Muscle of leg (tissue), 16 donors: Measurements from ENCODE around the gene KLHL24. TPM values are rescaled to one million over a fixed set of nuclear protein-coding genes. Genes with fewer than 3 reads are reported as not detected.
"Not testable (repeated sequence)": the region's sequence is repeated elsewhere in the genome, so short reads cannot be mapped to it uniquely, and the experiment has no call there.

ENCODE experiments used
- DNase-seq: peaks from one replicate; pipeline ENCODE4 v3.0.0; 2013
- H3K27ac ChIP-seq: one replicate; pipeline ENCODE4 v1.5.1; 2013; ENCODE audit warnings: mild to moderate bottlenecking, low read length, control low read depth
- H3K27me3 ChIP-seq: one replicate; pipeline ENCODE4 v1.6.1; 2013; ENCODE audit warnings: low read length; ENCODE audit not compliant: control insufficient read depth, insufficient read depth
- H3K36me3 ChIP-seq: one replicate; pipeline ENCODE4 v1.6.1; 2013; ENCODE audit warnings: low read length; ENCODE audit not compliant: control insufficient read depth, insufficient read depth
- H3K4me1 ChIP-seq: one replicate; pipeline ENCODE4 v1.6.1; 2013; ENCODE audit warnings: low read length; ENCODE audit not compliant: control insufficient read depth, insufficient read depth
- H3K4me3 ChIP-seq: one replicate; pipeline ENCODE4 v1.5.1; 2013; ENCODE audit warnings: low read length, control low read depth
- H3K9me3 ChIP-seq: replicated peaks from 2 replicates; pipeline ENCODE4 v1.6.1; 2013; ENCODE audit warnings: low read depth, low read length; ENCODE audit not compliant: control insufficient read depth
- WGBS: methylation state at CpG from one replicate; pipeline ENCODE4 v1.1.5; 2013; ENCODE audit warnings: missing lambda C conversion rate; ENCODE audit not compliant: insufficient coverage; 5-methylcytosine and 5-hydroxymethylcytosine counted together
- long read RNA-seq, 11 donors: transcript quantifications; one replicate each; lab custom pipeline, GENCODE V29; 2026
- polyA plus RNA-seq, 8 donors: library from polyadenylated mRNA; unstranded; fragments of 120-200 nt; gene quantifications; one replicate each; pipeline versions ENCODE4 v1.2.1 to v1.2.3, GENCODE V29; 2013; ENCODE audit warnings: inconsistent platforms in 1 of 8, low replicate concordance in 1 of 8; ENCODE audit not compliant: insufficient read length in 8 of 8, insufficient read depth in 1 of 8
- total RNA-seq: library from RNA; stranded (reverse); fragments of 120-200 nt; gene quantifications from one replicate; pipeline ENCODE4 v1.2.4, GENCODE V29; 2013

The KLHL24 gene
- total RNA-seq (75.8 TPM), polyA plus RNA-seq (10 to 100 TPM; 19.1 to 27.8 (median 25.5) TPM)
- long read RNA-seq, donor 1, partial matches to known transcripts, result 0 of 2 reads
- long read RNA-seq, donor 1, other reads (novel, unspliced or antisense), result 0 of 2 reads
- long read RNA-seq, donor 2, partial matches to known transcripts, result 0 of 1 reads
- long read RNA-seq, donor 2, other reads (novel, unspliced or antisense), result 0 of 1 reads
- long read RNA-seq, donor 3, full-length matches to known transcripts, result 7 of 12 reads
- long read RNA-seq, donor 3, partial matches to known transcripts, result 5 of 12 reads
- long read RNA-seq, donor 3, other reads (novel, unspliced or antisense), result 0 of 12 reads
- long read RNA-seq, donor 4, partial matches to known transcripts, result 0 of 3 reads
- long read RNA-seq, donor 4, other reads (novel, unspliced or antisense), result 0 of 3 reads
- long read RNA-seq, donor 5, partial matches to known transcripts, result 12 of 18 reads
- long read RNA-seq, donor 5, other reads (novel, unspliced or antisense), result 0 of 18 reads
- long read RNA-seq, donor 6, partial matches to known transcripts, result 0 of 5 reads
- long read RNA-seq, donor 6, other reads (novel, unspliced or antisense), result 0 of 5 reads
- long read RNA-seq, donor 7, partial matches to known transcripts, result 0 of 2 reads
- long read RNA-seq, donor 7, other reads (novel, unspliced or antisense), result 0 of 2 reads
- long read RNA-seq, donor 8, result 0 reads
- long read RNA-seq, donor 9, partial matches to known transcripts, result 0 of 1 reads
- long read RNA-seq, donor 9, other reads (novel, unspliced or antisense), result 0 of 1 reads
- long read RNA-seq, donor 10, partial matches to known transcripts, result 0 of 6 reads
- long read RNA-seq, donor 10, other reads (novel, unspliced or antisense), result 0 of 6 reads
- long read RNA-seq, donor 11, partial matches to known transcripts, result 0 of 3 reads
- long read RNA-seq, donor 11, other reads (novel, unspliced or antisense), result 0 of 3 reads

- peak within 1 kb of the TSS; percentile 97 for H3K4me3 ChIP-seq
- H3K9me3 ChIP-seq, result no peaks in the 10 kb centered on the region
- no peaks in the 10 kb centered on the region for H3K36me3 ChIP-seq
- H3K27ac ChIP-seq, result peak within 1 kb of the TSS; percentile 98
- H3K4me1 ChIP-seq, result peaks cover 10% of the 10 kb centered on the region
- peak; percentile 99 for DNase-seq
- WGBS, result under 1% methylated on average over 69 of the region's 76 CpGs
- H3K27me3 ChIP-seq, result no peaks in the 10 kb centered on the region
These were observed at the start of gene KLHL24 for GRCh38 chr3:183635431-183636220. Gene KLHL24, plus strand, starts transcription at chr3:183635623. Its CDS starts 14,734 bp downstream, at chr3:183650357.

- DNase-seq, result no peak
- no peak overlapping the region for H3K4me3 ChIP-seq
- H3K27ac ChIP-seq, result no peak overlapping the region
- H3K4me1 ChIP-seq, result peaks cover 28% of the 10 kb centered on the region
- WGBS, result 72% methylated on average over 3 of the region's 5 CpGs
- no peaks in the 10 kb centered on the region for H3K36me3 ChIP-seq
- no peaks in the 10 kb centered on the region for H3K9me3 ChIP-seq
- no peaks in the 10 kb centered on the region for H3K27me3 ChIP-seq
These were observed 48.9 kb upstream of the KLHL24 start for GRCh38 chr3:183586477-183586876.

- no peaks in the 10 kb centered on the region for H3K27me3 ChIP-seq
- no peak overlapping the region for H3K4me3 ChIP-seq
- H3K36me3 ChIP-seq, result no peaks in the 10 kb centered on the region
- H3K27ac ChIP-seq, result no peak overlapping the region
- H3K4me1 ChIP-seq, result peaks cover 26% of the 10 kb centered on the region
- DNase-seq, result peak; percentile 71
- 74% methylated on average over 2 of the region's 2 CpGs for WGBS
- no peaks in the 10 kb centered on the region for H3K9me3 ChIP-seq
These were observed 48.1 kb upstream of the KLHL24 start for GRCh38 chr3:183587336-183587735.

- Histone ChIP-seq H3K27me3 (no peaks in the 10 kb centered on the region), H3K4me1 (peaks cover 2% of the 10 kb centered on the region), H3K36me3 (no peaks in the 10 kb centered on the region), H3K27ac (no peak overlapping the region), H3K4me3 (no peak overlapping the region), H3K9me3 (no peaks in the 10 kb centered on the region)
- DNase-seq, result no peak
- 98% methylated on average over 6 of the region's 6 CpGs for WGBS
These were observed 45.0 kb upstream of the KLHL24 start for GRCh38 chr3:183590442-183590841.

GRCh38 chr3:183591881-183592521, 43.4 kb upstream of the KLHL24 start:
- WGBS, result 64% methylated on average over 4 of the region's 6 CpGs
- H3K27ac ChIP-seq, result no peak overlapping the region
- no peak for DNase-seq
- no peaks in the 10 kb centered on the region for H3K27me3 ChIP-seq
- H3K36me3 ChIP-seq, result no peaks in the 10 kb centered on the region
- no peaks in the 10 kb centered on the region for H3K4me1 ChIP-seq
- no peak overlapping the region for H3K4me3 ChIP-seq
- H3K9me3 ChIP-seq, result no peaks in the 10 kb centered on the region

- no peak overlapping the region for H3K4me3 ChIP-seq
- no peaks in the 10 kb centered on the region for H3K27me3 ChIP-seq
- H3K9me3 ChIP-seq, result no peaks in the 10 kb centered on the region
- H3K27ac ChIP-seq, result no peak overlapping the region
- no peak for DNase-seq
- no peaks in the 10 kb centered on the region for H3K36me3 ChIP-seq
- no peaks in the 10 kb centered on the region for H3K4me1 ChIP-seq
- WGBS, result 87% methylated on average over 3 of the region's 7 CpGs
These were observed 42.6 kb upstream of the KLHL24 start for GRCh38 chr3:183592821-183593220.

GRCh38 chr3:183594636-183595035, 40.8 kb upstream of the KLHL24 start:
- H3K27me3 ChIP-seq, result no peaks in the 10 kb centered on the region
- no peaks in the 10 kb centered on the region for H3K4me1 ChIP-seq
- no peaks in the 10 kb centered on the region for H3K36me3 ChIP-seq
- WGBS, result 50% methylated on average over 2 of the region's 2 CpGs
- no peak overlapping the region for H3K4me3 ChIP-seq
- peaks cover 3% of the 10 kb centered on the region for H3K9me3 ChIP-seq
- no peak for DNase-seq
- H3K27ac ChIP-seq, result no peak overlapping the region

- H3K27ac ChIP-seq, result no peak overlapping the region
- DNase-seq, result no peak
- H3K36me3 ChIP-seq, result no peaks in the 10 kb centered on the region
- no peaks in the 10 kb centered on the region for H3K4me1 ChIP-seq
- H3K4me3 ChIP-seq, result no peak overlapping the region
- peaks cover 3% of the 10 kb centered on the region for H3K9me3 ChIP-seq
- no CpG with 5 or more reads among the region's 1 CpG for WGBS
- no peaks in the 10 kb centered on the region for H3K27me3 ChIP-seq
These were observed 37.5 kb upstream of the KLHL24 start for GRCh38 chr3:183597959-183598358.

- 96% methylated on average over 3 of the region's 6 CpGs for WGBS
- DNase-seq, H3K9me3 ChIP-seq, H3K27ac ChIP-seq, H3K36me3 ChIP-seq, H3K4me1 ChIP-seq, H3K27me3 ChIP-seq, H3K4me3 ChIP-seq: not testable (repeated sequence)
These were observed 24.1 kb upstream of the KLHL24 start for GRCh38 chr3:183611326-183611725.
